SKM-1 (cell line): ENCODE measurements around the gene KRTAP4-7.
"Not testable (repeated sequence)": the region's sequence is repeated elsewhere in the genome, so short reads cannot be mapped to it uniquely, and the experiment has no call there.

ENCODE experiments used
- DNase-seq: peaks from one replicate; lab custom pipeline; 2025; ENCODE audit not compliant: unreplicated experiment; lab: John Stamatoyannopoulos, UW

The KRTAP4-7 gene

DNA sequence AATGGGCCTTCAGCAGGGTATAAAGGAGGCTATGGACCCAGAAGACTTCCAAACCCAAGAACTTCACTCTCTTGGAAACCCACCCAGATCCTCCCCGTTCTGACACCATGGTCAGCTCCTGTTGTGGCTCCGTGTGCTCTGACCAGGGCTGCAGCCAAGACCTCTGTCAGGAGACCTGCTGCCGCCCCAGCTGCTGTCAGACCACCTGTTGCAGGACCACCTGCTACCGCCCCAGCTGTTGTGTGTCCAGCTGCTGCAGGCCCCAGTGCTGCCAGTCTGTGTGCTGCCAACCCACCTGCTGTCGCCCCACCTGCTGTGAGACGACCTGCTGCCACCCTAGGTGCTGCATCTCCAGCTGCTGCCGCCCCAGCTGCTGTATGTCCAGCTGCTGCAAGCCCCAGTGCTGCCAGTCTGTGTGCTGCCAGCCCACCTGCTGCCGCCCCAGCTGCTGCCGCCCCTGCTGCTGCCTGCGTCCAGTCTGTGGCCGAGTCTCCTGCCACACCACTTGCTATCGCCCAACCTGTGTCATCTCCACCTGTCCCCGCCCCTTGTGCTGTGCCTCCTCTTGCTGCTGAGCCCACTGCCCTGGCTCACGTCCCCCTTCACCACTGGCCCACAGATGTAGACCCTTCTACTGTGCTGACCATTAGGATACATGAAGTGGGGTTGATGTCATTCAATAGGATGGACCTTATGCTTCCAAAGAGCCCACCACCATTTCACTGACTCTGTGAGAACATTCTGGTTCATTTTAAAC lies at the start of gene KRTAP4-7:
KRTAP4-7 (plus strand) TSS at position 51 of the 757 bp plus-strand sequence; CDS start at position 108, 57 bp downstream.
- not testable (repeated sequence) for DNase-seq

DNA sequence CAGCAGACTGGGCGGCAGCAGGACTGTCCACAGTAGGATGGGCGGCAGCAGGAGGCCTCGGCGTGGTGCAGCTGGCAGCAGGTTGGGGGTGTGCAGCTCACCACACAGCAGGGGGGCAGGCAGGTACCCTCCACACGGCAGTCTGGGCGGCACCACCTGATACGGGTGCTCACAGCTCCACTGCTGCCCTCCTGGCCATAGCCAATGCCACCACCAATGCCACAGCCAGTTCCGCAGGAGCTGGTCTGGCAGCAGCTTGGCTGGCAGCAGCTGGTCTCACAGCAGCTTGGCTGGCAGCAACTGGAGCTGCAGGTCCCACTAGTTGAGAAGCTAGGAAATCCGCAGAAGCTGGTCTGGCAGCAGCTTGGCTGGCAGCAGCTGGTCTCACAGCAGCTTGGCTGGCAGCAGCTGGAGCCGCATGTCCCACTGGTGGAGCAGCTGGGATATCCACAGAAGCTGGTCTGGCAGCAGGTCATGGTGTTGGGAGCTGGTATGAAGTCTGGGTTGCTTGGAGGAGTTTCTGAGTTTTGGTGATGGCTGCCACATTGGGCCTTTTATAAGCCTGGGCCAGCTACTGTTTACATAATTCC lies 49.5 kb upstream of the KRTAP4-7 start, which contains the start of gene KRTAP1-3:
KRTAP1-3 (minus strand) TSS at position 529 of the 590 bp plus-strand sequence; CDS start at position 476, 53 bp downstream.
- not testable (repeated sequence) for DNase-seq

- no peak for DNase-seq
These were observed 46.0 kb upstream of the KRTAP4-7 start for GRCh38 chr17:41037853-41038350.

DNA sequence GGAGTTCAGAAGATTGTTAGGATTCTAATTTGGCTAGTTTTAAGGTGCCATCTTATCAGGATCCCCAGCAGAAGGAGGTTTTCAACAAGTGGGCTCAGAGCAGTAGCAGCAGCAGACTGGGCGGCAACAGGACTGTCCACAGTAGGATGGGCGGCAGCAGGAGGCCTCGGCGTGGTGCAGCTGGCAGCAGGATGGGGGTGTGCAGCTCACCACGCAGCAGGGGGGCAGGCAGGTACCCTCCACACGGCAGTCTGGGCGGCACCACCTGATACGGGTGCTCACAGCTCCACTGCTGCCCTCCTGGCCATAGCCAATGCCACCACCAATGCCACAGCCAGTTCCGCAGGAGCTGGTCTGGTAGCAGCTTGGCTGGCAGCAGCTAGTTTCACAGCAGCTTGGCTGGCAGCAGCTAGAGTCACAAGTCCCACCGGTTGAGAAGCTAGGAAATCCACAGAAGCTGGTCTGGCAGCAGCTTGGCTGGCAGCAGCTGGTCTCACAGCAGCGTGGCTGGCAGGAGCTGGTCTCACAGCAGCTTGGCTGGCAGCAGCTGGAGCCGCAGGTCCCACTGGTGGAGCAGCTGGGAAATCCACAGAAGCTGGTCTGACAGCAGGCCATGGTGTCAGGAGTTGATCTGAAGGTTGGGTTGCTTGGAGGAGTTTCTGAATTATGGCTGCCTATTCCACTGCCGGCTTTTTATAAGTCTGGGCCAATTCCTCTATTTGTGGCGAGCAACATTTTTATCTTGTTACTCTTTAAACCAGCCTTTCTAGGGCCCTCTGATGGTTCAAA lies 43.0 kb upstream of the KRTAP4-7 start, which contains the start of gene KRTAP1-1:
KRTAP1-1 (minus strand) TSS at position 668 of the 789 bp plus-strand sequence; CDS start at position 615, 53 bp downstream.
- DNase-seq: not testable (repeated sequence)

DNA sequence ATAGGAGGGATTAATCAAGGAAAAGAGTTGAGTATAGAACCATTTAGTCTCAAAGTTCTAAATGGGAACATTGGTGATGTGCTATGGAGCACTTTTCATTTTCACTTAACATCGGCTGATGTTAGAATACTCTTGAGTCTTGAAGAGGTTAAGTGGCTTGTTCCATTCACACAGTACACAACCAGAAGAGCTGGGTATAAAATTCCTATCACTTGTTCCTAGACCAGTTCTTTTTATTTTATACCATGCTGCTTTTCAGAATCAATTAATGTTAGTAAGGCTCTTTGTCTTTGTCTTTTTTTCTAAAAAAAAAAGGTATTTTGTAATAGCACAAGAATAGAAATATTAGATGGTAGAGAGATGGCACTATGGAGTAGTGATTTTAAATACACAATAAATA lies 41.0 kb upstream of the KRTAP4-7 start:
- no peak for DNase-seq

DNA sequence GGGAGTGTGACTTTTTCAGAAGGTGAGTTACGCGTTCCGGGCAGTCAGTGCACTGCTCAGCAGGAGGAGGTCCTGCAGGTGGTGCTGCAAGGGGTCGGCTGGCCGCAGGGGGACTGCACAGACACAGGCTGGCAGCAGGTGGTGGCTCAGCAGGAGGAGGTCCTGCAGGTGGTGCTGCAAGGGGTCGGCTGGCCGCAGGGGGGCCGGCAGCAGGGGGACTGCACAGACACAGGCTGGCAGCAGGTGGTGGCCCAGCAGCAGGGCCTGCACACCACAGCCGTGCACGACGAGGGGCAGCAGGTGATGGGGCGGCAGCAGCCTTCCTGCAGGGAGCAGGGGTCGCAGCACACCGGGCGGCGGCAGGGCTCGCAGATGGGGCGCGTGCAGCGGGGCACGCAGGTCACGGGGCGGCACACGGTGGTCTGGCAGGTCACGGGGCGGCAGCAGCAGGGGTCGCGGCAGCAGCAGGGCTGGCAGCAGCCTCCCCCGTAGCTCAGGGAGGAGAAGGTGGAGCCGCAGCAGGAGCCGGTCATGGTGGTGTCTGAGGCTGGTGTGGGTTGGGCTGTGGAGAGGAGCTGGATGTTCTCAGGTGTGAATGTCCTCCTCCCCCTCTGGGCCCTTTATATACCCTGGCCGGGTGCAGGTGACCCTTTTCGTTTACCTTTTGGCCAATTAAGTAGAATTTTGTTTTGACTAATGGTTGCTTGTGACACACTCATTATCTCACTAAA lies 37.0 kb upstream of the KRTAP4-7 start, which contains the start of gene KRTAP2-1:
KRTAP2-1 (minus strand) TSS at position 582 of the 731 bp plus-strand sequence; CDS start at position 533, 49 bp downstream.
- DNase-seq: not testable (repeated sequence)

DNA sequence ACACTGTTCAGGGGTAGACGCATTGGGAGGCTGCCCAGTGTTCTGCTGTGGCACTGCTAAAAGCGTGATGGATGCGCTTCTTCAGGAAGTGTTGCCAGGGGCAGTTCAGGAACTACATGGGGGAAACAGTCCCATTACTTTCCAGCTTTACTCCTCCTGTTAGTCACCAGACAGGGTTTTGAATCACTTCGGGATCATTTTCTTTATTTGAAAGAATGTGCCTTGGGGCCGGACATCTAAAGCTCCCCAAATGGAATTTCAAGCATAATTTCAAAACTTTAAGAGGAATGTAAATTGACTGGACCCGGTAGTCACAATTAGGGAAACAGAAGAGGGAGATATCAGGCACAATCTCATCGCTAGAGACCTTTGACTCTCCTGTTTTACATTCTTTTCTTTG lies 35.5 kb upstream of the KRTAP4-7 start:
- no peak for DNase-seq

DNA sequence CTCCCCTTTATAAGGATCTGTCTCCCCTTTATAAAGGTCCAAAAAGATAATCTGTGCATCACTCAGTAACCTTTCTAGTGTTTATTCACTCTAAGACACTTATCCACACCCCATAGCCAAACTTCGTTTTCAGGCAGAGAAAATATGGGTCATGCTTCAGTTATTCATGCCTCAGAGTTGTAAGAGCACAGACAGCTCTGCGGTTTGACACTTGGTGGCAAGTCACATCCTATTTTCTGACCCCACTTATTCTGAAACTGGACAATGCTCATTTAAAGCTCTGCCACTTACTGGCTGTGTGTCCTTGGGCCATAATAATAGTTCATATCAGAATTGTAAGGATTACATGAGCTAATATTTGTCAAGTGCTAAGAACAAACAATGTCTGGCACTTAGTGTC lies 34.8 kb upstream of the KRTAP4-7 start:
- no peak for DNase-seq

GRCh38 chr17:41052566-41052965 lies 31.4 kb upstream of the KRTAP4-7 start:
- DNase-seq: no peak

- DNase-seq: no peak
These were observed 29.9 kb upstream of the KRTAP4-7 start for GRCh38 chr17:41054025-41054424.

DNA sequence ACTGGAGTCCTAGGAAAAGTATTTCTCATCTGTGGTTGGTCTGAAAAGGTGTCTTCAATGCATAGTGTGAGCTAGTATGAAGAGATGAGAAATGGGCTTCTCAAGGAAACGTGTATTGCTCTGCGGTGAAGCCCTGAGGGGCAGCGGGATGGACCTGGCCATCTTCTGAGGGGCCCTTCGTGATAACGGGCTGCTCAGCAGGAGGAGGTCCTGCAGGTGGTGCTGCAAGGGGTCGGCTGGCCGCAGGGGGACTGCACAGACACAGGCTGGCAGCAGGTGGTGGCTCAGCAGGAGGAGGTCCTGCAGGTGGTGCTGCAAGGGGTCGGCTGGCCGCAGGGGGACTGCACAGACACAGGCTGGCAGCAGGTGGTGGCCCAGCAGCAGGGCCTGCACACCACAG lies 29.4 kb upstream of the KRTAP4-7 start:
- DNase-seq: not testable (repeated sequence)

DNA sequence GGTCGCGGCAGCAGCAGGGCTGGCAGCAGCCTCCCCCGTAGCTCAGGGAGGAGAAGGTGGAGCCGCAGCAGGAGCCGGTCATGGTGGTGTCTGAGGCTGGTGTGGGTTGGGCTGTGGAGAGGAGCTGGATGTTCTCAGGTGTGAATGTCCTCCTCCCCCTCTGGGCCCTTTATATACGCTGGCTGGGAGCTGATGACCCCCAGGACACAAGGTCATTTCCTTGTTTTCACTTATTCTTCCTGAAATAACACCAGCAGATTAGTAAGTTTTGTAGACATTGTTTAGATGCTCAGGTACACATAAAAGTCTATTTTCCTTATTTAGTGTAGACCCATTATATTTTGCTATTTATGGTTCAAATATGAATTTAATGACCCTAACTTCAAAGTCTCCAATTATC lies 28.8 kb upstream of the KRTAP4-7 start, which contains the start of gene KRTAP2-2:
KRTAP2-2 (minus strand) TSS at position 101 of the 400 bp plus-strand sequence; CDS start at position 82, 19 bp downstream.
- DNase-seq: not testable (repeated sequence)

- no peak for DNase-seq
These were observed 26.4 kb upstream of the KRTAP4-7 start for GRCh38 chr17:41057547-41057946.

- DNase-seq: no peak
These were observed 25.2 kb upstream of the KRTAP4-7 start for GRCh38 chr17:41058741-41059140.

GRCh38 chr17:41059276-41060051 lies 24.5 kb upstream of the KRTAP4-7 start:
- DNase-seq: not testable (repeated sequence)

DNA sequence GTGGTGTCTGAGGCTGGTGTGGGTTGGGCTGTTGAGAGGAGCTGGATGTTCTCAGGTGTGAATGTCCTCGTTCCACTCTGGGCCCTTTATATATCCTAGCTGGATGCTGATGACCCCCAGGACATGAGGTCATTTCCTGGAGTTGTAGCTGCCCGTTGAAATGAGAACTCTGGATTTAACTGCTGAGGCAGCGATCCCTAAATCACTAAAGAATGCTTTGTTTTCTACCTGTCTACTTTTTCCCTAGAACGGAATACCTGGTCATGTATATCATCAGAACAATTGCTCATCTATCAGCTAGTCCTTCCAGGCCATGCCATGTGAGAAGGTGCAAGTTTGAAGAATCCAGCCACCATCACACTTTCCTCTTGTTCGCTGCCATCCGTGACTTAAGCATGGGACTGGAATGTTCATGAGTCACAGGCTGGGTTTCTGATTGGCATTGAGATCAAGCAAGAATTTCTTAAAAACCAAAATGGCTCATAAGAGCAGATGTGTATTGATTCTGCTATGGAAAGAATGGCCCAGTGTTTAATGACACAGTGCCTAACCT lies 23.8 kb upstream of the KRTAP4-7 start, which contains the start of gene KRTAP2-3:
KRTAP2-3 (minus strand) TSS at position 63 of the 553 bp plus-strand sequence. CDS start 64 bp downstream, outside the sequence.
- DNase-seq: no peak

- no peak for DNase-seq
These were observed 22.0 kb upstream of the KRTAP4-7 start for GRCh38 chr17:41061964-41062363.

DNA sequence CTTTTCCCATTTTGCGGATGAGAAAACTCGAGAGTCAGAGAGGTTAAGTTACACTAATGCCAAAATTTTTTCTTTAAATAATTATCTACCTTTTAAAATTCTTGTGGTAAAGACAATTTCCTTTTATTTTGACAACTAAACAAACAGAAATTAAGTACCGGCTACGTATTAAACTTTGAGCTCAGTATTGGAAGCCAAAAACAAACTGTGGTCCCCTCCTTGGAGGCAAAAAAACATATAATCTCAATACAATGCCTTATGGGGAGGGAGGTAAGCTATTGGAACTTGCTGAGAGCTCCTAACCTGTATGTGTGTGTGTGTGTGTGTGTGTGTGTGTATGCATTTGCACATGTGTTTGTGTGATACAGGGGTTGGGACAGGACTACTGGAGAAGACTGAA lies 20.5 kb upstream of the KRTAP4-7 start:
- DNase-seq: no peak

DNA sequence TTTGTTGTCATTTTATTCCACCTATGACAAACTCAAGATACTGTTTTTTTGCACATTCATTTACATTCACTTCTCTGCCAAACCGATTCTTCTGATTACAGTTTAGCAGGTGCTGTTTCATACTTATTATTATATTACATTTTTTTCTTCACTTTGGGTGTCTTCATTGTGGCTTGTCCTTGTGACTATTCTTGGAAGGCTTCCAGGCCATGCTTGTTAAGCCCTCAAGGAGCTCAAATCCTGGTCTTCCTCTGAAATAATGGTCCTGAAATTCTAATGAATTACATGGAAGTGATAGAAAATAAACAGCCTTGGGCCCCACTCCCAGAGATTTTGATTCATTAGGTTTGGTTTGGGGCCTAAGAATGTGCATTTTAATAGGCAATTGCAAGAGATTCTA lies 19.6 kb upstream of the KRTAP4-7 start:
- DNase-seq: no peak
